Mesothelial cell of epicardium (in vitro differentiated cells): ENCODE measurements around the gene TSPAN15. TPM values are rescaled to one million over a fixed set of nuclear protein-coding genes. Genes with fewer than 3 reads are reported as not detected.

Experiments used
- DNase-seq, 2 experiments: peaks; one replicate each; pipeline ENCODE4 v3.0.0; 2021; ENCODE audit warnings: low spot score in 2 of 2; ENCODE audit not compliant: unreplicated experiment in 2 of 2
- H3K27ac Mint-ChIP-seq: 2 replicates; pipeline ENCODE4 v1.8.0; 2021; ENCODE audit warnings: mixed read lengths
- H3K27me3 Mint-ChIP-seq: 2 replicates; pipeline ENCODE4 v1.8.0; 2021; ENCODE audit warnings: low read depth, mixed read lengths
- H3K36me3 Mint-ChIP-seq: 2 replicates; pipeline ENCODE4 v1.8.0; 2021; ENCODE audit warnings: mixed read lengths
- H3K4me1 Mint-ChIP-seq: 2 replicates; pipeline ENCODE4 v1.8.0; 2021; ENCODE audit warnings: mixed read lengths
- H3K4me3 Mint-ChIP-seq: 2 replicates; pipeline ENCODE4 v1.8.0; 2021; ENCODE audit warnings: mild to moderate bottlenecking, moderate library complexity, mixed read lengths
- H3K9me3 Mint-ChIP-seq: 2 replicates; pipeline ENCODE4 v1.8.0; 2021; ENCODE audit warnings: mixed read lengths
- CTCF ChIP-seq: fragments of 200-600 bp; sonication (generic); IDR thresholded peaks from one replicate; pipeline ENCODE4 v1.5.0; 2021; ENCODE audit warnings: antibody characterized with exemption; ENCODE audit not compliant: unreplicated experiment
- total RNA-seq: library from RNA; stranded (reverse); gene quantifications from 3 replicates; pipeline ENCODE4 v1.2.1, GENCODE V29; 2021

Gene TSPAN15
- total RNA-seq, 1 donor from 2014 or later: 17.7 TPM

DNA sequence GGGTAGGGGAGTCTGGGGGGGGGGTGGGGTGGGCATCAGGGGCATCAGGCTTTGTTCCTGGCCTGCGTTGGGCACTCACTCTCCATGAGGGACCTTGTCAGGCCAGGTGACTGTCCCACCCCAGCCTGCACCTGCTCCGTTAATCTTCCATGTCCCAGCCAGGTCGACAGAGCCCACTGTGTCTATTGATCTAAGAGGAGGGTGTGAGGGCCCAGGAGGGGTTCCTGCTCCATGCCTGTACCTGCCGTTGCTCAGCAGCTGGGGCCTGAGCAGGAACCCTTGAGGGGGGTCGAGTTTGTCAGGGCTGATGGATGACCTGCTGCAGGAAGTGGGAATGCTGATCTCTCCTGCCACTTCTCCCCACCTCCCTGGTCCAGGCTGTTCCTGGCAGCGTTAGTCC, 103.3 kb downstream of the TSPAN15 start:
- Mint-ChIP-seq H3K36me3 (no peaks in the 10 kb centered on the region), H3K27me3 (peaks cover 52% of the 10 kb centered on the region), H3K4me3 (no peak overlapping the region), H3K27ac (no peak overlapping the region), H3K9me3 (peaks cover 19% of the 10 kb centered on the region), H3K4me1 (no peaks in the 10 kb centered on the region)
- TF ChIP-seq CTCF: no peak
- DNase-seq: no peak

Other genes starting within 250 kb of the TSPAN15 start
- gene HKDC1, start 231.1 kb upstream of the TSPAN15 start, total RNA-seq: 0.14 TPM in 1 of 3 replicates, not detected in the others
- 61.8 to 68.7 TPM (median 65.6 TPM) in 3 replicates for gene HK1, start 173.0 kb upstream of the TSPAN15 start, total RNA-seq
- not detected in 3 replicates for gene TACR2, start 34.5 kb upstream of the TSPAN15 start, total RNA-seq
- not detected in 3 replicates for gene NEUROG3, start 122.0 kb downstream of the TSPAN15 start, total RNA-seq
- gene FAM241B, start 178.8 kb downstream of the TSPAN15 start, total RNA-seq: 19.2 to 20.9 TPM (median 20.1 TPM) in 3 replicates